HG03039 (cell line): Measurements from ENCODE around the gene MAN1C1.

ENCODE experiments used
- ATAC-seq: cut with Tn5 transposase; IDR thresholded peaks from one replicate; pipeline ENCODE4 v1.9.1; 2021; ENCODE audit warnings: mild to moderate bottlenecking, moderate library complexity; ENCODE audit not compliant: unreplicated experiment

Gene MAN1C1

DNA sequence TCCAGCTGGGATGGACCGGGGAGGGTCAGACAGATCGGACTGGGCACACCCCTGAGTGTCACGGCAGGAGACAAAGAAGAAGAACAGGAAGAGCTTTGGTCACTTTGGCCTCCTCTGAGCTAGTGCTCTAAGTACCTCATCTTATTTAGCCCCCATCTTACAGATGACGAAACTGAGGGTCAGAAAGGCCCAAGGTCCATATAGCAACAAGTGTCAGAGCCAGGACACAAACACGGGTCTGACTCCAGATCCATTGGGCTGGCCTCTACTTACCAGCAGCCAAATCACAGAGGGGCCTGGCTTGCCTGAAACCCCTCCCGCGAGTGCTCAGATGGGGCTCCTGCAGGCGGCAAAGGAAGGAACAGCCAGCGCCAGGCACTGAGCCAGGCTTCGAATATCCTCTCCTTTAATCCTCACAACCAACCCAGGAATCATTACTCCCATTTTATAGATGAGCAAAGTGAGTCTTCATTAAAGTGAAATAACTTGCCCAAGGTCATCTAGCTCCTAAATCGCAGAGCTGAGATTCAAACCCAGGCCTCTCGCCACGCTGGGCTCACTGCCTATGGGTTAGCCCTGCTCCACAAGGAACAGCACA, 157.7 kb downstream of the MAN1C1 start:
- ATAC-seq, result no peak

DNA sequence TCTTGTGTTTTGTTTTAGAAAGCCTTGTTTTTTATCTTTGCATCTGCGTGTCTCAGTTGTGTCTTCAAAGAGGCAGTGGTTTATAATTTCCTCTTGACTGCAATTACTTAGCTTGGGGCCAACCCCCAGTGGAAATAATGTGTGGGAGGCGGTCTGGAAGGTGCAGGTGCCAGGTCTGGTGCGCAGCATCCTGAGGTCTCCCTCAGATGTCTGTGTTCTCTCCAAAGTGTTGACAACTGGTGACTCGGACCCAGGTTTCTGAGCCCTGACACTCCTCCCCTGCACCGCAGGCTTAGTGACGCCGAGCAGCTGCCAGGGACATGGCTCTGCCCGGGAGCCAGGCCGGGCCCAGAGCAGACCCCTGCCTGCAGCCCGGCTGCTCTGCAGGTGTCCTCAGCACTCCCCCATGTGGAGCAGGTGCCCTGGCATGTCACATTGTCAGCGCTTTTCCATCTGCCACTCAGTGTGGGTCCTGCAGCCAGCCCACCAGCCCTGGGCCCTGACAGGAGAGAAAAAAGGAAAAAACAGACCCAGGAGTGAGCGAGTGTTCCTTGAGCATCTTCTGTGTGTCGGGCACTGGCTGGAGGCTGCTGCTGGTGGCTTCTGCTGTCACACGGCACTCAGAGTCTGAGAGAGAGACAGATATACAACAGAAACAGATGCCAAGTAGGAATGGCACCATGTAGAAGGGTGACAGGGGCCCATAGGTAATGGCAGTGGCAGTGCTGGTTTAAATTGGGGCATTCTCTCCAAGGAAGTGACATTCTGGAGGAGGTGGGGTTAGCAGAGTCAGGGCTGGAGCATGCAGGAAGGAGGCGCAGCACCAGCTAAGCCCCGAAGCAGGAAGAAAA, 158.6 kb downstream of the MAN1C1 start:
- ATAC-seq, result no peak

DNA sequence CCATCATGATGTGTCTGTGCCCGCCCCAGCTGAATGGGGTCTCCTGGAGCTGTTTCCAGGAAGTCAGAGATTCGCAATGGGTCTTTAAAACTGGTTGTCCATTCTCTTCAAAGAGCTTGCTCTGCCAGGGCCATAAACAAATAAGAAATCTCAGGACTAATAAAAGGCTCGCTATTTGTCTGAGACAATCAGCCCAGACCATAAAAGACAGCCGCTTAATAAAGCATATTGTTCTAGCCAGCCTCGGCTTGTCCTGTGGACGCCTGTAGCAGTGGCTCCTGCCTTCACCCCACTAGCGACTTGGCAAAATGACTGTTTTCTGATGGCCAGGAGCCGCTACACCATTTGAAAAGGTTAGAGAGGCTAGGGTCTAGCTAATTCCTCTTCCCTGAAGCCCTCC, 162.8 kb downstream of the MAN1C1 start:
- ATAC-seq, result no peak

DNA sequence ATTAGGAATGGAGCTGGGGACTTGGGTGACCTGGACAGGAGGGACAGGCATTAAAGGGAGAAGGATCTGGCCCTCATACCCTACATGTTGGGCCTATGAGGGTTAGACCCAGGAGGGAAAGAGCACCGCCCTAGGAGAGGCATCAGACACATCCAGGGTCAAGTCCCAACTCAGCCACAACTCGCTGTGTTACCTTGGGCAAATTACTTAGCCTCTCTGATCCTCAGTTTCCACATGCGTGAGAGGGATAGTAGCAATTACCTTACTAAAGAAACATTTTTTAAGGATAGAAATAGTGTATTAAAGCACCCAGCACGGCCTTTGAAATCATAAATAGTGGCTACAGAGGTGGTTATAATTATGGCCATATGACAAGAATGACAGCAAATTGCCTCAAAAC, 163.3 kb downstream of the MAN1C1 start:
- no peak for ATAC-seq

DNA sequence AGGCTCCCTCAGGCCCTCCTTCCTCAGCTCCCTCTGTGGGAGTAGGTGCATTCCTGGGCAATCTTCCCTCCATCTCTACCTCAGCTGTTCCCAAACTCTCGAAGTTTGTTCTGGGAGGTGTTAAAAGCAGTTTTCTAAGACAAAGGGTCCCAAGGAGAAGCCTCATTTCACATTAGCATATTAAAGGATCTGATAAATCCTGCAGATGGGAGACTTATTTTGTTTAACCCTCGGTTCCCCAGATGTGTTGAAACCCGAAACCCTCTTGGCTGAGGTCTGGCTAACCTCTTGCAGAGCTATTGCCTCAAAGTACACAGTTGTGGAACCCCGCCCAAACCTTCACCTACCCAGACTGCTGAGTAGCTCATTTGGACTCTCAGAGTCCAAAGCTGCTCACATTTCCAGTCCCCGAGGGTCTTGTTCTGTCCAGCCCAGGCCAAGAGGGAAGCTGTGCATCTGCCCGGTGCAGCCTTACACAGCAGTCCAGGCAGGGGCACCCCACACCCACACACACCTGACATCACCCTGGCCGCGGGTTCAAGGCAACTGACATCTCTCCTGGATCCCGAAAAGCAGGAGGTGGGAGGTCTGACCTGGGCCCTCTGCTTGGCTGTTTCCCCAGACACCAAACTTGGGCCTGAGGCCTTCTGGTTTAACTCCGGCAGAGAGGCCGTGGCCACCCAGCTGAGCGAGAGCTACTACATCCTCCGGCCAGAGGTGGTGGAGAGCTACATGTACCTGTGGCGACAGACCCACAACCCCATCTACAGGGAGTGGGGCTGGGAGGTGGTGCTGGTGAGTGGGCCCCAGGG, 163.9 kb downstream of the MAN1C1 start:
- ATAC-seq, result no peak

DNA sequence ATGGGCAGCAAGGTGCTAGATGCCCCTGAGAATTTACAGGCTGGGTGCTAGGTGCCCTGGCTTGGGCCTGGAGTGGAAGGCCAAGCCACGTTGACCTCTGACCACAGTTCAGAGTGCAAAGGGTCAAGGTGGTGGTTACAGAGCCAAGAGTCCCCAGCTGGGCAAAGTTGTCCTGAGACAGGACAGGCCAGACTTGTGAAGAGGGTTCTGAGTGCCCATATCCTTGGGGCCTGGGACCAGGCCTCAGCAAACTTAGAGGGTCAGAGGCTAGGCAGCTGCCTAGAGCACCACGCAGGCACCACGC, 164.5 kb downstream of the MAN1C1 start:
- no peak for ATAC-seq

DNA sequence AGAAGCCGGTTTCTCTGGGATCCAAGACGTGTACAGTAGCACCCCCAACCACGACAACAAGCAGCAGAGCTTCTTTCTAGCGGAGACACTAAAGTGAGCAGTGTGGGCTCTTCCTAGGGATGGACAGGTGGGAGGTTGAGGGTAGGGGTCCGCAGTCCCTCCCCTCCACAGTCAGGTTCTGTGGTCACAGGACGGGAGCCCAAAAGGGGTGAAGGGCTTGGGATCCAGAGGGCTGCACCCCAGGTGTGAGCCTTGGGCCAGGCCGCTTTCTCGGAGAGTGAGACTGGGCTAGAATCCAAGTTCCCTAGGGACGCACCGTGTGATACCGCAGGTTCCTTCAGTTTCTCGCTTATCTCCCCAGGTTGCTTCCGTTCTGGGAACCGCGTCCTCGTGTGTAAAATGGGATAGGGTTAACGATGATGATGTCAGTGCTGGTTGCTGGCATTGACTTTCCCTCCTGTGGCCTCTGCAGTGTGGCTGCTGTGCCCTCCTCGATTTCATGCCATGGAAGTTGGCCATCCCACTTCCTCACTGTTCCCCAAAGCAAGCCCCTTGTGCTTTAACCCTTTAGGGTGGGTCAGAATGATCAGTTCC, 166.1 kb downstream of the MAN1C1 start:
- ATAC-seq, result no peak

DNA sequence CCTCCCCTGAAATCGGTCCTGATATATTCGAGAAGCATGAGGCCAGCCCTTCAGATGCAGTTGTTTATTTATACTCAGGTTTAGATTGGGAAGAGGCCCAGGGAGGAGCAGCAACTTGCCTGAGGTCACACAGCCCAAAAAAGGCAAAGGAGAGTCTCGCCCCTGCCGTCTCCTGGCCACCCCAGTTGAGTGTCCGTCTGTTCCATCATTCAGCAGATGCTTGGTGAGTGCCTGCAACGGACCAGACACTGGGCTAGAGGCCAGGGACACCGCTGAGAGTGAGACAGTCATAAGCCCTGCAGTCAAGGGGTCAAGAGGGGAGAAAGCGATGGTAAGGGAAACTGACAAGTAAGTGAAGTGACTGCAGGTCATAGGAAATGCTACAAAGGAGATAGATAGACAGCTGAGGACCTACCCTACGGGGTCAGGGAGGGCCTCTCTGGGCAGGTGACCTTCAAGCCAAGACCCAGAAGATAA, 168.0 kb downstream of the MAN1C1 start:
- no peak for ATAC-seq

DNA sequence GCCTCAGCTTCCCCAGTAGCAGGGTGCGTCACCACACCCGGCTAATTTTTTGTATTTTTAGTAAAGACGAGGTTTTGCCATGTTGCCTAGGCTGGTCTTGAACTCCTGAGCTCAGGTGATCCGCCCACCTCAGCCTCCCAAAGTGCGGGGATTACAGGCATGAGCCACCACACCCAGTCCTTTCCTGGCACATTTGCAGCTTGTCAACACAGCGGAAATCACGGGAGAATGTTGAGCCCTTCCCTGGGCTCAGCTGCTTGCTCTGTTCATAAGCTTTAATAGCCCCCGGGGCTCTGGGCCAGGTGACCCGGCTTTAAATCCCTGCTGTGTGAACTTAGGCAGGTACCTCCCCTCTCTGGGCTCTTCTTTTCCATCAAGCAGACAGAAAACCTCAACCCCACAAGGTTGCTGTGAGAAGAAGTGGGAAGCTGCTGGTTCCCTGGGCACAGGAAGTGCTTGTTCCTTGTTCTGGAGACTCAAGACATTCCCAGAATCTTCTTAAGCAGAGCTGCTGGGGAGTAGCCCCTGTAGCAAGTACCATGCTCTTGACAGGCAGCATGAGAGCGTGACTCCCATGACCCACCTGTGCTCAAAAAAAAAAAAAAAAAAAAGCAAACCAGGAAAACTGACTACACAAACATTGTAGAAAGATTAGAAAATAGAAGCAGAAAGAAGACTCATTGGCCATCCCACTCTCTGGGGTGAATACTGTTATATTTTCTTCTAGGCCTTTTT, 168.9 kb downstream of the MAN1C1 start:
- ATAC-seq, result no peak

DNA sequence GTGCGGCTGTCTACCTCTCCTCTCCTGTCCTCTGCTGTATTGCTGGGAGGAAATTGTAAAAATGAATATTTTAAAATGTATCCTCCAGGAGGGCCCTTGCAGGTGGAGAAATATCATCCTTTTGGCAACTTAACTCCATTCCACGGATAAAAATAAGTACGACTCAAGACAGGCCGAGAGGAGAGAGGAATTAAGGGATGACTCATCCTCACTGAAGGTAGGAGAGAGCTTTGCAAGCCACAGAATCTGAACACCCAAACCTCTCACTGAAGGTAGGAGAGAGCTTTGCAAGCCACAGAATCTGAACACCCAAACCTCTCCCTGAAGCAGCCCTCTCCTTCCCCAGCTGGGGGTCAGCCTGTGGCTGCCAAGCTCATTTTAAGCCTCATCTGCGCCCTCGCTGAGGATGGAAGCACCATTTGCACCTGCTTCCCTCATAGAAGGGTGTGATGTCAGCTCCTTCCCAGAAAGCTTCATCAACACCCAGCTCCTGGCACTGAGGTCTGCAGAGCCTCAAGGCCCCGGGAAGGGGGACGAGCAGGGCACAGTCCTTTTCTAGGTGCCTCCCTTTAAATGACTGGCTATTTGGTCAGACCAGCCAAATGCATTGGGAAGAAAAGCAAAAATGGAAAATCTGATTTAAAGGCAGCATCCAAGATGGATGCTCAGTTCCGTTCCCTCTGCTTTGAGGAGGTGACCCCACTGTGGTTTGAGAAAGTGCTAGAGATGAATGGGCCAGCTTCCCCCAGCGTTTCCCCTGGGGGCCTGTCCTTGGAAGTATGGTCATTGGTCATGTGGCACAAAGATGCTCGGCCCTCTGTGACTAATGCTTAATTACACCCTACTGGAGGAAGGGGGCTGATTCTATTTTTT, 170.5 kb downstream of the MAN1C1 start:
- no peak for ATAC-seq

DNA sequence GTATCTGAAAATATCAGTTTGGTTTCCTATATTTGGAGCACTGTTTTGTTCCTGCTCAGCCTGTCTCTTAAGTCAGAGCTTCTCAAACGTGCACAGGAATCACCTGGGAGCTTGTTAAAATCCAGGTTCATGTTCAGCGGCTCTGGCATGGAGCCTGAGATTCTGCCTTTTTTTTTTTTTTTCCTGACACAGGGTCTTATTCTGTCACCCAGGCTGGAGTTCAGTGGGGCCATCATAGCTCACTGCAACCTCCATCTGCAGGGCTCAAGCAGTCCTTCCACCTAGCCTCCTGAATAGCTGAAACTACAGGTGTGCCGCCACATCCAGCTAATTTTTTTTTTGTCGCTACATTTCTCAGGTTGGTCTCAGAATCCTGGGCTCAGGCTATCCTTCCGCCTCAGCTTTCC, 171.2 kb downstream of the MAN1C1 start:
- ATAC-seq, result no peak

DNA sequence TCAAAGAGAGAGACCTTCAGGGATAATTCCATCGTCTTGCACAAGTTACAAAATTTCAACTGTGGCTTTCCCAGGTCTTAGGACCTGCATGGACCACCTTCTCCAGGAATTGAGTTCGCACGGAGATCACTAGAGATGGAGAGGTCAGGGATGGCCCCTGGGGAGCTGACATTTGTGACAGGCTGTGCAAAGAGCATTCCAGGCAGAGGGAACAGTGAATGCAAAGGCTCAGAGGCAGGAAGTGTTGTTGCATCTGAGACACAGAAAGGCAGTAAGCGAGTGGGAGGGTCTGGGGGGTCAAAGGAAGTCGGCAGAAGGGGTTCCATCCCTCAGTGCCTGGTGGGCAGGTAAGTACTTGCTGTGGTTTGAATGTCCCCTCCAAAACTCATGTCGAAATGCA, 173.9 kb downstream of the MAN1C1 start:
- ATAC-seq, result no peak

DNA sequence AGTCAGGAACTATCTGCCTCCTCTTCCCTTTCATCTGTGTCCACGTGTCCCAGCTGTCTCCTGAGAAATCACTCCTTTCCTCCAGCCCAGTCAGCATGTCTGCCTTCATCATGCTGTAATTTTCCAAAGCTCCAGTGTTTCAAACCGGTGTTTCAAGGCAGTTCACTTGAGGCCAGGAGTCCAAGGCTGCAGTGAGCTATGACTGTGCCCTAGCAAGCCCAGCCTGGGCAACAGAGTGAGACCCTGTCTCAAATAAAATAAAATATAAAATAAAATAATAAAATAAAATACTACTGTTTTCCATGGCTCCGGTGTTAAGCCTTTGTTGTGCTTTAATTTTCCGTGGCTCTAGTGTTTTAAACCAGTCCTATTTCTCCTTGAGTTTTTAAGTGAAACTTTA, 175.5 kb downstream of the MAN1C1 start:
- ATAC-seq, result no peak

DNA sequence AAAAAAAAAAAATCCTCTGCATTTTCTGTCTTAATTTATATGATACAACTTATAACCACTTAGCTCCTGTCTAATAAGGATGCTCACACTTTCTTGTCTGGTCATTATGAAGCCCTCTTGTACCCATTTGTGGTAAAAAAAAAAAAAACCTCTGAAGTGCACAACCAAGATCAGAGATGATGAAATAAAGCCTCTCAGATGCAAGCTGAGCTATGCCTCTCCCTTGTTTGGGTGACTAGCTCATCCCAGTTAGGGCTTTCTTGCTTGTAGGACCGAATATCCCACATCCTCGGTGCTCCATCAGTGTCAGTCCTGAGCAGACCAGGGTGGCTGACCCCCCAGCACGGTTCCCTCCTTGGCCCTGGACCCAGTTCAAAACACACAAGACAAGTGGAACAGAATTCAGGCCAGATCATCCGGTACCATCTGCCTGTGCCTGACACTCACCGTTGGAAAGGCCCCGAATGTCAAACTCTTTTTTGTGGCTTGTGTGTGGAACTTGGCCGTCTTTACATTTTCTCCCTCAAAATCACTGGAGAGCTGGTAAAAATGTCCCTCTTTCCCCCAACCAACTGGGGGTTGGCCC, 177.1 kb downstream of the MAN1C1 start:
- ATAC-seq, result no peak

DNA sequence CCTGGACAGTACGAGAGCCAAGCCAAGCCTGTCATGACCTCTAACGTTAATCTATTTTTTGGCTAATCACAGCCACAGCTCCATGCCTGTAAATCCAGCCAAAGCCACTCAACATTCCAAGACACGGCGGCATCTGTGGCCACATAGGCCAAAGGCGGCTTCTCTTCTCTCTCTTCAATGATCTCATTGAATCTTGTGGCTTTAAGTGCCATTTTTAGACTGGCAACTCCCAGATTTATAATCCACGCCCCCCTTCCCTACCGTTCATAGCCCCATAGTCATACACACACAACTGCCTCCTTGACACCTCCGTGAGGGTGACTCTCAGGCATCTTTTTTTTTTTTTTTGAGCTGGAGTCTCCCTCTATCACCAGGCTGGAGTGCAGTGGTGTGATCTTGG, 177.7 kb downstream of the MAN1C1 start:
- ATAC-seq, result no peak

DNA sequence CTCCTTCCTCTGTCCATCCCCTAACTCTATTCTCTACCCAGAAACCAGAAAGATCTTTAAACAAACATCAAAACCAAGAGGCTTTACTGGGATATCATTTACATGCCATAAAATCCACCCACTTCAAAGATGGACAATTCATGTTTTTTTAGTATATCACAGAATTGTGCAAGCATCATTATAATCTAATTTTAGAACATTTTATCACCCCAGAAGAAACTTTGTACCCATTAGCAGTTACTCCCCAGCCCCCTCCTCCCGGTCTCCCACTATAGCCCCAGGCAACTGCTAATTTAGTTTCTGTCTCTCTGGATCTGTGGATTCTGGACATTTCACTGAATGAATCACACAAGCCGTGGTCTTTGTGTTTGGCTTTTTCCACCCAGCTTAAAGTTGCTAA, 178.6 kb downstream of the MAN1C1 start:
- no peak for ATAC-seq

DNA sequence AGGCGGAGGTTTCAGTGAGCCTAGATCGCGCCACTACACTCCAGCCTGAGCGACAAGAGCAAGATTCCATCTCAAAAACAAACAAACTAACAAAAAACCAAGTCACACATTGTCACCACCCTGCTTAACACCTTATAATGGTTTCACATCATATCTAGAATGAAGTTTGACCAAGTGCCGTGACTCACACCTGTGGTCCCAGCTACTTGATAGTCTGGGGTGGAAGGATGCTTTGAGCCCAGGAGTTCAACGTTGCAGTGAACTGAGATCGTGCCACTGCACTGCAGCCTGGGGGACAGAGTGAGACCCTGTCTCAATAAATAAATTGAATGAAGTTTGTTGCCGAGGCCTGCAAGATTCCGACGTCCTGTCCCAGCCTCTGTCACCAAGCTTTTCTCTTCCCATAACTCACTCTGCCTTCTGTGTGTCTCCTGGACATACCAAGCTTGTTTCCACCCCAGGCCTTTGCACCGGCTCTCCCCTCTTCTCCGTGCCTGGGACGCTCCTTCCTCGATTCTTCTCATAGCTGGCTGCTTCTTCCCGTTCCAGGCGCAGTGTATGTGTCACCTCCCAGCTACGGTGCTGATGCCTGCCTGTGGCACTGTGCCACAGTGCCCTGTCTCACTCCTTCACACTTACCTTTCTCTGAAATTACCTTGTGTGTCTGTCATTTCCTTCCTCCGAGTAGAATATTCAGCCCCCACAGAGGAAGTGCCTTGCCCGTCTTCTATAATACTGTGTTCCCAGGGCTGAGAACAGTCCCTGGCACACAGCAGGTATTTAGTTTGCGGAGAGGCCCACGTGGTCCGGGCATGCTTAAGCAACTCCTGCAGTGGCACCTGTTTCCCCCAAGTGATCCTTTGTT, 179.6 kb downstream of the MAN1C1 start:
- ATAC-seq, result no peak

DNA sequence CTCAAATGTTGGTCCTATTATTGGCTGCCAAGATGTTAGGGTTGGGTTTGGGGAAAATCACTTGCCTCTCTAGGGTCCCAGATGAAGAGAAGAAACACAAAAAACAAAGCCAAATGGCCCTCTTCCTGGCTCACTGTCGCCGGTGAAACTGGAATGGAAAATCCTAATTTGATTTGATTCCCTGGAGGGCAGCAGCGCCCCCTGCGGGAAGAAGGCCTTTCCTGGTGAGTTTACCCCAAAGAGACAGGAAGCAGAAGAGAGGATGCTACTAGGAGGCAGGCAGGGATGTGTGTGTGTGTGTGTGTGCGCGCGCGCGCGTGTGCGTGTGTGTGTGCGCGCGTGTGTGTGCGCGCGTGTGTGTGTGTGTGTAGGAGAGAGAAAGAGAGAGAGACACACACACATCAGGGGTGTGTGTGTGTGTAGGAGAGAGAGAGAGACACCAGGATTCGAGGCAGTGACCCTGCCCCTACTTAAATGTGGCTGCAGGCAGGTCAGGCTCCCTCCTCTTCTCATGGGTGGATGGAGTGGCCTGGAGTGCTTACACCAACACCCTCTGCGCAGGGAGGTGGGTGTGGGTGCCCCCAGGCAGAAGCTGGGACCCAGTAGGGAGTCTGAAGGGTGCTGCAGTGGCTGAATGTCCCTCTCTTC, 180.3 kb downstream of the MAN1C1 start:
- no peak for ATAC-seq
